Sigmoid colon (tissue), 4 donors: Measurements from ENCODE around the gene EDEM1.

Experiments used
- CTCF ChIP-seq, 4 experiments: fragments of 450-650 bp in 3 of 4; fragments of 200-600 bp in 1 of 4; IDR thresholded peaks; one replicate each; pipeline ENCODE4 v1.5.1; 2016 to 2019; ENCODE audit warnings: antibody characterized with exemption in 4 of 4, mild to moderate bottlenecking in 3 of 4, moderate library complexity in 2 of 4
- EP300 ChIP-seq, 4 donors: sonication (generic); formaldehyde crosslinking; IDR thresholded peaks; one replicate each; pipeline ENCODE4 v1.6.1; 2017; ENCODE audit warnings: antibody characterized with exemption in 4 of 4
- POLR2A ChIP-seq, 2 donors: fragments of 450-650 bp; IDR thresholded peaks; one replicate each; pipeline ENCODE4 v1.6.1; 2016; ENCODE audit warnings: antibody characterized with exemption in 2 of 2, mild to moderate bottlenecking in 2 of 2, moderate library complexity in 2 of 2
- POLR2AphosphoS5 ChIP-seq, 4 donors: sonication (generic); formaldehyde crosslinking; IDR thresholded peaks; one replicate each; pipeline ENCODE4 v1.6.1; 2017; ENCODE audit warnings: antibody characterized with exemption in 4 of 4

GRCh38 chr3:5194341-5194740 is 6.8 kb downstream of the EDEM1 start:
- no peak for TF ChIP-seq CTCF (IDR thresholded peaks at IDR 0.05)
- TF ChIP-seq POLR2A (IDR thresholded peaks at IDR 0.05), result no peak
- TF ChIP-seq POLR2AphosphoS5 (IDR thresholded peaks at IDR 0.05), result no peak
- TF ChIP-seq EP300 (IDR thresholded peaks at IDR 0.05), result no peak
